GM18870 (cell line): ENCODE results near the gene LYRM2.
"Not testable (repeated sequence)": the region's sequence is repeated elsewhere in the genome, so short reads cannot be mapped to it uniquely, and the experiment has no call there.

ENCODE experiments used
- ATAC-seq: cut with Tn5 transposase; IDR thresholded peaks from one replicate; pipeline ENCODE4 v1.9.1; 2021; ENCODE audit warnings: moderate library complexity; ENCODE audit not compliant: unreplicated experiment

LYRM2 gene

DNA sequence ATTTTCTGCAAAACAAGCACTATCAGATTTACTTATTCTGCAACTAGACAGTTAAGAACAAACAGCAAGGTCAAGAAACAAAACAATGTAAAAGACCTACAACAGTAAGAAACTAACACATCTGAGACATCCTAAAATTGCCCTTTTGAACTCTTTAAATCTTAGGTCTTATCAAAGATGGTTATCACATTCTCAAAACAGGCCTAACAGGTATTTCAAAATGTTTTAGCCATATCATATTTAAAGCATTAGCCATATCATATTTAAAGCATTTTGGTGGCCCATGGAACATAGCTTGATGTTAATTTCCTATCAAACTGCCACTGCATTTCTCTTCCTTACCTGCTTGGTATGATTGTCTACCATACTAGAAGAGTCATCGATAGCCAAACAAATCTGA, 11.1 kb upstream of the LYRM2 start:
- ATAC-seq = no peak

- no peak for ATAC-seq
Observed at GRCh38 chr6:89644864-89645263, 6.3 kb upstream of the LYRM2 start.

- ATAC-seq = no peak
Observed at GRCh38 chr6:89643406-89643805, 4.9 kb upstream of the LYRM2 start.

GRCh38 chr6:89642956-89643355, 4.4 kb upstream of the LYRM2 start:
- no peak for ATAC-seq

GRCh38 chr6:89641581-89641980, 3.0 kb upstream of the LYRM2 start:
- not testable (repeated sequence) for ATAC-seq

DNA sequence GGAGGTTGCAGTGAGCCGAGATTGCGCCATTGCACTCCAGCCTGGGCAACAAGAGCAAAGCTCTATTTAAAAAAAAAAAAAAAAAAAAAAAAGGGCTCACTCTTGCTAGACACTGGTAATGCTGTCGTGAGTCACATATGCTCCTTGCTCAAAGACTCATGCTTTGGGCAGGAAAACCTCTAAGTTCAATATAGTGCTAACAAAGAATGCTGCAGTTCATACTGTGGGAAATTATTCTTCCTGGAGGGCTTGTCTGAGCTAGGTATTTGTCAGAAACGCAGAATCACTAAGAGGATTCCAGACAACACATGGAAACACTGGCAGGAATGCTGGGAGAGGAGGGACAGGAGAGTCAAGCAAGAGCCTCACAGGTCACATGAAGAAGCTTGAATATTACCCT, 2.3 kb upstream of the LYRM2 start:
- no peak for ATAC-seq

GRCh38 chr6:89637960-89638319, 607 bp downstream of the LYRM2 start:
- ATAC-seq = no peak

DNA sequence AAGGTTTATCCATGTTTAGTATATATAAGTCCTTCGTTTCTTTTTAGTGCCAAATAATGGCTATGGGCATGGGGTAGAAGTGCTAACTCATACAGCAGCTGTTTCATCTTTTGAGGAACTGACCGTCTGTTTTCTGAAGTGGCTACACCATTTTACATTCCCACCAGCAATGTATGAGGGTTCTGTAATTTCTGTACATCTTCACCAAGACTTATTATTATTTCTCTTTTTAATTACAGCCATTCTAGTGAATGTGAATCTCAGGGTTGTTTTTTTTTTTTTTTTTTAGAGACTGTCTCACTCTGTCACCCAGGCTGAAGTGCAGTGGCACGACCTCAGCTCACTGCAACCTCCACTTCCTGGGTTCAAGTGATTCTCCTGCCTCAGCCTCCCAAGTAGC, 2.1 kb downstream of the LYRM2 start:
- ATAC-seq = not testable (repeated sequence)

DNA sequence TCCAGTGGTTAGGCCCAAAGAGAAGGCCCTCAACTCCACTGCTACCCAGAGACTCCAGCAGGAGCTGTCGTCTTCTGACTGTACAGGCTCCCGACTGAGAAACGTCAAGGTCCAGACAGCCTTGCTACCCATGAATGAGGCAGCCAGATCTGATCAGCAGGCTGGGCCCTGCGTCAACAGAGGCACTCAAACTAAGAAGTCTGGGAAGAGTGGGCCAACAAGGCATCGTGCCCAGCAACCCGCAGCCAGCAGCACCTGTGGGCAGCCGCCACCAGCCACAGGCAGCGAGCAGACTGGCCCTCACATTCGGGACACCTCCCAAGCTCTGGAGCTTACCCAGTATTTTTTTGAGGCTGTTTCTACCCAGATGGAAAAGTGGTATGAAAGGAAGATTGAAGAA, 8.1 kb downstream of the LYRM2 start:
- ATAC-seq = no peak

- ATAC-seq = no peak
Observed at GRCh38 chr6:89623749-89624148, 14.8 kb downstream of the LYRM2 start.

DNA sequence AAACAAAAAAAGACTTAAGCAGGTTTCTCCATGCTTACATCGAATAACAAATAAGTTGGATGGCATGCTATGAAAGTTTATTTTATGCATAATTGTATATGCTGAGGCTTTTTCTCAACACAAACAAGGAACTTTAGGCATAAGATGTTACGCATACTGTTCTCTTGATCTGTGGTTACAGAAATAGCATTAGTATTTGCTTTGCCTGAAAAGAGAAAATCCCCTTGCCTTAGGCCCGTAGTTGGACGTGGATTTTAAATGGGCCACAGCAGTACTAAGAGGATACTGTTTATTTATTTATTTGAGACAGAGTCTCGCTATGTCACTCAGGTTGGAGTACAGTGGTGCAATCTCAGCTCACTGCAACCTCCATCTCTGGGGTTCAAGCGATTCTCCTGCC, 19.0 kb downstream of the LYRM2 start:
- ATAC-seq = no peak

GRCh38 chr6:89618026-89618425, 20.5 kb downstream of the LYRM2 start:
- ATAC-seq = no peak

- no peak for ATAC-seq
Observed at GRCh38 chr6:89616531-89616930, 22.0 kb downstream of the LYRM2 start.

GRCh38 chr6:89615882-89616281, 22.7 kb downstream of the LYRM2 start:
- no peak for ATAC-seq

GRCh38 chr6:89613790-89614189, 24.8 kb downstream of the LYRM2 start:
- no peak for ATAC-seq

- ATAC-seq = no peak
Observed at GRCh38 chr6:89612121-89612520, 26.4 kb downstream of the LYRM2 start.

- ATAC-seq = no peak
Observed at GRCh38 chr6:89611666-89612065, 26.9 kb downstream of the LYRM2 start.

DNA sequence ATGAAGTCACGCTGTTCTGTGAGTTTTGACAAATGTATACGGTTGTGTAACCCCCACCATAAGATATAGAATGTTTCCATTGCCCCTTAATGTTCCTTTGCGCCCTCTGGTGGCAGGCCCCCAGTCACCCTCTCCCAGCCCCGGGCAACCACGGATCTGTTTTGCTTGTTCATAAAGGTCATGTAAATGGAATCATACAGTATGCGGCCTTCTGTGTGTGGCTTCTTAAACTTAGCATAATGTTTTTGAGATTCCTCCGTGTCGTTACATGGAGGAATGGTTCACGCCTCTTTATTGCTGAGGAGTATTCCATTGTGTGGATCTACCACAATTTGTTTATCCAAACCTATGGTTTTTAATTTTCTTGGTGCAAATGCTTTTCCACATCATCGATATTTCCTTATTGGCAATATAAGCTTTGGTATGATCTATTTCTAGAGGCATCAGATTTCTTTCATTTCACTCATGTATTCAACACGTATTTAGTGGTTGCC, 28.4 kb downstream of the LYRM2 start:
- ATAC-seq = no peak

- no peak for ATAC-seq
Observed at GRCh38 chr6:89605861-89606260, 32.7 kb downstream of the LYRM2 start.

- no peak for ATAC-seq
Observed at GRCh38 chr6:89604653-89605052, 33.9 kb downstream of the LYRM2 start.

GRCh38 chr6:89602166-89602565, 36.4 kb downstream of the LYRM2 start:
- no peak for ATAC-seq

DNA sequence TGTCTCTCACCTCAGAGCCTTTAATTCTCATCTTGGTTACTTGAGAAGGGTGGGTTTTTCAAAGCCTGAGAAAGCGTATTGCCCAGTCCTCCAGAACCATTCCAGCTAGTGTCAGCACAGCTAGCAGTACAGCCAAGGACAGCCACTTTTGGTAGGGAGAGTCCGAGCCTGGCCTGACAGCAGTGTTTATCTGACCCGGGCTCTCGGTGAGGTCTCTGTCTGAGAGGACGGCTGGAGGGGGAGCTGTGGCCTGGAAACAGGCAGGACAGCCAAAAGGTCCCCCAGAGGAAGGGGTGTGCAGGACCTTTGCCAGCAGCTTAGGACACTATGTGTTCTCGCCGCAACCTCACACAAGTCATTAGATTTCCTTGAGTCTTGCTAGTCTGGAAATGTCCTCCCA, 38.8 kb downstream of the LYRM2 start:
- ATAC-seq = no peak

DNA sequence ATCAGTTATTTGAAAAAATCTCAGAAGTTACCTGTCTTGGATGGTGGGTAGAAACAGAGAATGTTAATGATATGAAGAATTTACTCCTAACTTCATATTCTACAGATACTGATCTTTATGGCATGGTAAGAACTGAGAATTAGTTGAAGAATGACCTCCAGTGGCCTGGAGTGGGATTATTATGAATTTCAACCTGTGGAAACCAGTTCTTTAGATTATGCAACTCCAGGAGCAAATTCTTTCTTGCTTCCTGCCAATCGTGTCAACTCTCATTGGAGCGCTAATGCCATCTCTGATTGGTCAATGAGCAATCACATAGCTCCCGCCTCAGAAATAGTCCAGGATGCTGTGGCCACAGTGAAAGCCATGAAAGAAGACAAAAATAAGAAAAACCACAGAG, 40.6 kb downstream of the LYRM2 start:
- ATAC-seq = no peak

DNA sequence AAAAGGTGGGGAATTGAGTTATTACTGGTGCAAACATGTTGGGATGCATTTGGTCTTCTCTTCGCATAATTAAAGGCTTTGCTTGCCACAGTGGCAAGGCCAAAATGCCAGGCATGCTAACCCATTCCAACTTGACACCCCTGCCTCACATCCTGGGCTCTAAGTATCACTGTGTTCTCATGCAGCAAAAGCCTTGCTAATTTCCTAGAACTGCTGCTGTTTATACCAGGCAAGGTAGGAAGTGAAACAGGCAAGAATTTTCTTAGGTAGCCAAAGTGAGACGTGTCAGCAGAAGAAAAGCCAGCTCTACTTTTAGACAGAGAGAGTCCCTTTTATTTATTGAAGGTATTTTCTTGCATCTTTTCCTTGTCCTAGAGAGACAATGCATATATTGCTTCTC, 41.2 kb downstream of the LYRM2 start:
- no peak for ATAC-seq
